Astrocyte of the cerebellum (primary cell): ENCODE measurements around the gene ZHX3.

Experiments used
- DNase-seq: peaks from one replicate; pipeline ENCODE4 v3.0.0-alpha.2; 2011; ENCODE audit warnings: low read depth
- H3K4me3 ChIP-seq: 2 replicates; pipeline ENCODE4 v1.5.1; 2011; ENCODE audit warnings: mild to moderate bottlenecking, low read depth, low read length, moderate library complexity
- CTCF ChIP-seq: IDR thresholded peaks from 2 replicates; pipeline ENCODE4 v1.5.1; 2012; ENCODE audit warnings: low read length, low read depth, moderate library complexity, mild to moderate bottlenecking; ENCODE audit errors: missing control alignments
- in situ Hi-C: cut with HindIII; loops from 2 replicates; pipeline ENCODE4 v1.10.0; 2017; ENCODE audit warnings: low sequenced_read_pairs

Gene ZHX3

GRCh38 chr20:41300886-41301285 is 16.6 kb downstream of the ZHX3 start:
- no peak overlapping the region for H3K4me3 ChIP-seq
- DNase-seq = no peak
- no peak for TF ChIP-seq CTCF
- in situ Hi-C loops = no loop called here

GRCh38 chr20:41300383-41300782 is 17.1 kb downstream of the ZHX3 start:
- no peak for DNase-seq
- TF ChIP-seq CTCF = no peak
- H3K4me3 ChIP-seq = no peak overlapping the region
- in situ Hi-C loops = no loop called here

GRCh38 chr20:41299899-41300298 is 17.6 kb downstream of the ZHX3 start:
- in situ Hi-C loops = no loop called here
- no peak for DNase-seq
- no peak overlapping the region for H3K4me3 ChIP-seq
- no peak for TF ChIP-seq CTCF

- in situ Hi-C loops = no loop called here
- H3K4me3 ChIP-seq = no peak overlapping the region
- no peak for TF ChIP-seq CTCF
- no peak for DNase-seq
Observed at GRCh38 chr20:41293269-41294037, 24.1 kb downstream of the ZHX3 start.

- H3K4me3 ChIP-seq = no peak overlapping the region
- DNase-seq = no peak
- in situ Hi-C loops = no loop called here
- TF ChIP-seq CTCF = no peak
Observed at GRCh38 chr20:41290804-41291389, 26.6 kb downstream of the ZHX3 start.

- in situ Hi-C loops = no loop called here
- H3K4me3 ChIP-seq = no peak overlapping the region
- no peak for DNase-seq
- TF ChIP-seq CTCF = no peak
Observed at GRCh38 chr20:41287327-41287726, 30.2 kb downstream of the ZHX3 start.
